ENCODE measurements around the gene SLC9A9.
"Not testable (repeated sequence)": the region's sequence is repeated elsewhere in the genome, so short reads cannot be mapped to it uniquely, and the experiment has no call there.

SLC9A9 gene

DNA sequence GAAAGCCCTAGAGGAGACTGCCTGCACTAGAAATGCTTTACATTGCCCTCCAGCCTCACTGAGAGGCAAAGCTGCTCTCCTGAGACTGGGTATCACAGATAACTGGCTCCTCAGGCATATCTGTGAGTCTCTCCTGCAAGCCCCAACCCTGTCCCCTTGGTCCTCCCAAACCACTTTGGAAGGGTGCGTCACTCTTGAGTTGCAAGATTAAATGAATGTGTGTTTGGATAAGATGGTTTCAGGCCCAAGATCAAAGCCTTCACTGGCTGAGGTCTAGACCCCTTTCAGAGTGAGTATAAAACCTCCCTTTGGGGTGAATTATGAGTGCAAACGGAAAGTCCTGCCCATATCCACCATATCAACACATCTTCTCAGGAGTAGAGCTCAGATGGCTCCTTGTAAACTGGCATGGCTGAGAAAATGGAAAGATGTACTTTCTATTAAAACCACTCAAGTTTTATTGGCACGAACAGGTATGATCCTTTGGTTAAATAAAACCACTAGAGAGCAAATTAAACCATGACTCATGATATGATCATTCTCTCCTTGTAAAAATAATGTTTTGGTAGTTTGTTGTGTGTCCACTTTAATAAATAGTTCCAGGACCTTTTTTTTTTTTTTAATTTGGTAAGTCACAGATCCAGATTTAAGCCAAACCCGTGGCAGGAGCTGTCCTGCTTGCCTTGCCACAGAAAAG lies 564.7 kb downstream of the SLC9A9 start:
- DNase-seq (ENCODE audit: low read depth) = no peak

DNA sequence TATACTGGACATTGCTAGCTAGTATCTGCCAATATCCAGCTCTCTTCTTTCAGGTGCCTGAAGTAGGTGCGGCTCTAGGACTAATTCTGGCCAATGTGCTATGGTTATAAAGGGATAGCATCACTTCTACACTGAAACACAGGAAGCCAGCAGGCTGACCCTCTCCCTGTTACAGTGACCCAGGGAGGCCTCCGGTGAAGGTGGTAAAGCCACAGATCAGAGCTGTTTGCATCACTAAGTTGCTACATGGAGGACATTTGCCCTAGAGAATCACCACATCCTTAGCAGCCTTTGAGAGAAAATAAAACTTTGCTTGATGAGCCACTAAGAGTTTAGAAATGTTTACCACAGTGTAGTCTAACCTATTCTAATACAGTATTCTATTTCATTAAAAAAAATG lies 567.3 kb downstream of the SLC9A9 start:
- no peak for DNase-seq (ENCODE audit: low read depth)

DNA sequence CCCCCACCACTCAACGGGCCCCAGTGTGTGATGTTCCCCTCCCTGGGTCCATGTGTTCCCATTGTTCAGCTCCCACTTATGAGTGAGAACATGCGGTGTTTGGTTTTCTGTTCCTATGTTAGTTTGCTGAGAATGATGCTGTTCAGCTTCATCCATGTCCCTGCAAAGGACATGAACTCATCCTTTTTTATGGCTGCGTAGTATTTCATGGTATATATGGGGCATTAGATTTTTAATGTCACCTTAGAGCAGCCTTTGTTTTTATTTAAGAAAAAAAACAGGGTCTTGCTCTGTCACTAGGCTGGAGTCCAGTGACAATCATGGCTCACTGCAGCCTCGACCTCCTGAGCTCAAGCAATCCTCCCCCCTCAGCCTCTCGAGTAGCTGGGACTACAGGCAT lies 568.7 kb downstream of the SLC9A9 start:
- DNase-seq (ENCODE audit: low read depth) = not testable (repeated sequence)

DNA sequence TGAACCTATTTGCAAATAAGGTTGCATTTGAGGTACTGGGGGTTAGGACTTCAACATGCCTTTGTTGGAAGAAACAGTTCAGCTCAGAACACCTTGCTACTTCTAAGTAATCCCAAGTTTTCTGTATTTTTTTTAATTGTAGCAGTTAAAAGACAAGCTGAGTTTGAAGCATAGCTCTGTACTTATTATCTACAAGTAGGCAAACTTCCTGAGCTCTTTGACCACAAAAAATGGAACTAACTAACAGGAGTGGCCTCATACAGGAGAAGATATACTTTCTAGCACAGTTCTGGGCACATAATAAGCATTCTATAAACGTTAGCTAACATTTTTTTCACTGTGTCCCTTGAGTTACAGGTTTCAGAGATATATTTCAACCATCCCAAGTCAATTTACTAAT lies 569.5 kb downstream of the SLC9A9 start:
- no peak for DNase-seq (ENCODE audit: low read depth)

DNA sequence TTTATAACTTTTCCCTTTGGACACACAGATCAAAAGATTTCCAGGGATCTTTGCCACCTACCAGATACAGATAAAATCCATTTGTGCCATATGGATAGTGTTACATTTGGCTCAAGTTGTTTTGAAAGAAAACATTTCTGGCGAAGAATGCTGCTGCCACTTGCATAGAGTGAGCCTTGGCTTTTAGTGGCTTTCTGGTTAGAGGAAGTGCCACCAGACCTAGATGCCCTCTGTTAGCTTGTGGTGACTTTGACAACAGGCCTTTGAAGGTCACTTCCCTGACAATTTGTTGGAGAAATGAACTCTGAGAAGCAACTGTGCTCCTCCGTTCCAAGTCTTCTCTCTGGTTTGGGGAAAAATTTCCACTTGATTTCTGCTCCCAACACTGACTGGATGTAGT lies 570.7 kb downstream of the SLC9A9 start:
- DNase-seq (ENCODE audit: low read depth) = no peak

DNA sequence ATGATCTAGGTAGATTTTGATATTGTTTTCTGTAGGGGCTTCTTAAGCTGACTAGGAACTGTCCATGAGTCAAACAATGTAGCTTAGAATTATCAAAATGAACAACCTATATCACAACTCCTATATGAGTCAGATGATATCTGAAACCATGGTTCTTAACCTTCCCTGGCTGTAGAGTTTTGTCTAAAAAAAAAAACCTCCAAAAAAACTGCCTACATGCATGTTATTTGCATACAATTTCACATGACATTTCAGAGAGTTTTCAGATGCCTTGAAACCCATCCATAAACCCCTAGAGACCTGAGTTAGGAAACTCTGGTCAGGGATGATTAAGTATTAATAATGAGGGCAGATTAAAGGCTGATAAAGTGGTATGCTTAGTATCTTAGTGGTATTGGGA lies 571.7 kb downstream of the SLC9A9 start:
- no peak for DNase-seq (ENCODE audit: low read depth)

DNA sequence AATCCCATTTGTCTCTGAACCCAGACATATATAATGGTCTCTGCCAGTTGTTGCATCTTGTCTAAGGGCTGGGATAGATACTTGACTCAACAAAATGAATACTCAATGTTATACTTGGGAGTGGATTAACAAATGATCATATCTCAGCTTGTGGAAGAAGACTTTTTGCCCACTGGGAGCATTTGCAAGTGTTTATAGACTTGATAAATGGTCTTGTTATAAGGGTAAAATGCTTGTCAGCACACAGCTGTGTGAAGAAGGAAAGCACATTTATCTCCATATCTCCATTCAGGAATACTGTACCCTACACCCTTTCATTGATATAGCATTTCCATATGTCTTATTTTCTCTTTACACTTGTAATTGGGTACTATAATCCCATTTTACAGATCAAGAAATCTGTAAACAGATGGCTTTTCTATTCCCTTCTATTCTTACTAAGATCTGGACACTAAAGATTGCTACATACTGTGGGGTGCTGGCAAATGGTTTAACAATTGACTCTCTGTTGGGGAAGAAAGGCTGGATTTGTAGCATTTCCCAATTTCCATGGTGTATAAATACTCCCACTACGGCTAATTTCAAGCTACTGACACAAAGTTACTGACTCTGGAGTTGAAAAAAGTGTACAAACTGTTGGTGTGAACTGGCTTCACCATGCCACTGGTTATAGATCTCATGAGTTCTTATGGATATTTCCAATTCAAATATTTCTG lies 574.1 kb downstream of the SLC9A9 start:
- no peak for DNase-seq (ENCODE audit: low read depth)

DNA sequence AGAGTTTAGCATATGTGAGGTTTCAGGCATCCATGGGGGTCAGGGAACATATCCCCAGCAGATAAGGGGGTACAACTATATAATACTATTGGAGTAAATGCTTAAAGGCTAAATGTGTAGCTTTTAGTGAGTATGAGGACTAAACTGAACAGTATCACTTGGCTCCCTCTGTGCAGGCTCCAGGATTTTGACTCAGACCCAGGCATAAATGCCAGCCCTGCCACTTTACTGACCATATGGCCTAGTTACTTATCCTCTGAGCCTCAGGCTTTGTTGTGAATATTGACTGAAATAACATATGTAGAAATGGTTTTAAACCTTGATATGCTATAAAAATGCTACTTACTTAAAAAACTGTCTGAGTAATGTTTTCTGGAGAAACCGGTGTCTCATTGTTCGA lies 577.1 kb downstream of the SLC9A9 start:
- no peak for DNase-seq (ENCODE audit: low read depth)

DNA sequence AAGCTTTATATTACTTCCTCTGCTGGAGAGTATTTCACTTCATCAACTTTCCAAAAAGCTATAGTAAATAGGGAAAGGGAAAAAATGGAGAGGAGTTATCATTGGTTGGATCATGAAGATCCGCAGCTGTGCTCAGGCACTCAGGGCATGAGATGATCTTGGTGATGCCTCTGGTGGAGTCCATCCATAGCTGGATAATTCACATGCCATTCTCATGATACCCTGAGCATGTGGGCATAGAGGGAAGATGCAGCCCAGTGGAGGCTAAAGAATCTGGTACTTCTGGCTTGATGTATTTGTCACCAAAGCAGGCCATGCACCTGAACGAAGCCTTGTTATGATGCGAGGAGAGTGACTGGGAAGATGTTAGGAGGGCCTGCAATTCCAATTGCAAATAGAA lies 578.5 kb downstream of the SLC9A9 start:
- DNase-seq (ENCODE audit: low read depth) = no peak

DNA sequence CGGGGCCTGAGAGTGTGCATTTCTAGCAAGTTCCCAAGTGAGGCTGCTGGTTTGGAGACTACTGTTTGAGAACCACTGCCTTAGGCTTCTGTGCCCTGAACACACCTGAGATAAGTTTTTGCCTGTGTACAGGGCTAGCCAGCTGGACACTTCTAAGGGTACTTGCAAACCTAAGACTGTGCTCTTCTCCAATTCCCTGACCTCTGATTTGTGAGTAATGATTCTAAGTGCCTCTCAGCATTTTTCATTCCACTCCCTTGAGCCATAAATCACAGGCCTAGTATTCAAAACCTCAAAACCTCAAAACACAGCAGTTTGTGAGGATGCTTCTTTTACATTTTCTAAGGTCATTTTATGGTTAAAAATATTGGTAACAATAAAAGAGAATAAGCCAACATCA lies 580.3 kb downstream of the SLC9A9 start:
- DNase-seq (ENCODE audit: low read depth) = no peak

DNA sequence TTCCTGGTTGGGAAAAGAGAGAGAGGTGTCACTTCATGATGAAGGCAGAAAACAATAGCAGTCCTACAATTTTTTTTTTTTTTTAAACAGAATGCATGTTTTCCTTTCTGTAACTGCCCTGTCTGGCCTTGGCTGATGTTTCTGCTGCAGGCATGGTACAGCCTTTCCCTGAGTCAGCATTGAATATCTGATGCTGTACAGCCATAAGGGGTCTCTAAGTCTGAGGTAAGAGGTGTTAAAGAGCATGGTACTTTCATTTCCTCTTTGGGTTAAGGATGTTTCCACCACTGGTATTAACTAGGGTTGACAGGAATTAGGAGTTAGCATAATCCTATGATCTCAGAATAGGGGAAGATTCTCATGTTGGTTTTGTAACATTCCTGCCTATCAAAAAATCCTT lies 581.3 kb downstream of the SLC9A9 start:
- no peak for DNase-seq (ENCODE audit: low read depth)

DNA sequence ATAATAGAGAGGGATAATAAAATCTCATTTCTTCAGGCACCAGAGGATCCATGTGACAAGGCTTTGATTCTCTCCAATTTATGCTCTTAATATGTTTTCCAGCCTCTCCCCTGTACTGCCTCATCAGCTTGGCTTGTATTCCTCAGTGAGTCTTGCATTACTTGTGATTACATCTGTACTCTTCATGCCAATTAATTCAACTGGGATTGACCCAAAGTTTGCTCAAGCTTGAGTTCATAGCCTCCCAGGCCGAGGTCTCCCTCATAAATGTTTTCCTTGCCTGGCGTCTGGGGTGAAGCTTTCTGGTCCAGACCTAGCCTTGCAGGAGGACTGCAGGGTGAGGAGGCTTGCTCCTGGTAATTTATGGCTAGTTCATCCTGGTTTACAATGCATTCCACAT lies 581.8 kb downstream of the SLC9A9 start:
- DNase-seq (ENCODE audit: low read depth) = no peak

DNA sequence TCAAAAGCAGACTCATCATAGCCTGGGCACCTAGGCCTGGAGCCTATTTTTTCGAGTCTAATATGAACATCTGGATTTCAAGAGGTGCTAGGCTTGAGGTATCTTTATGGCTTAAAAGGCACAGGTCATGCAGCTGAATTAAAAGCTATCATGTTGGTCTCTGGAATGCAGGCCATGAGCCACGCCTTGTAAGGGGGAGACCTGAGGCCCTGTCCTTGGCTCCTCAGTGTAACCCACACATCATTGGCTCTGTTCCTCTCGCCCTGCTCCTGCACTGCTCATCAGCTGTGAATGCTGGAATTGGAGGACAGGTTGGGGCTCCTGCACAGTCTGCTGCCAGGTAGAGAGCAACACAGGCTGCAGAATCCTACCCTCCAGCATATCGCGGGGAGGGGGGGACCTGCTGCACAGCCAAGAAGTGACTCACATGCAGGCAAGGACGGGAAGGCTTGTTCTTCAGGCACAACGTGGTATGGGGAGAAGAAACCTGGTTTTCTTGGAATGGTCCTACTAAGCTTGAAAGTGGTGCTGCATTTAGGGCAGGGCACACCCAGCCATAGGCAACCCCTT lies 582.7 kb downstream of the SLC9A9 start:
- DNase-seq (ENCODE audit: low read depth) = no peak

DNA sequence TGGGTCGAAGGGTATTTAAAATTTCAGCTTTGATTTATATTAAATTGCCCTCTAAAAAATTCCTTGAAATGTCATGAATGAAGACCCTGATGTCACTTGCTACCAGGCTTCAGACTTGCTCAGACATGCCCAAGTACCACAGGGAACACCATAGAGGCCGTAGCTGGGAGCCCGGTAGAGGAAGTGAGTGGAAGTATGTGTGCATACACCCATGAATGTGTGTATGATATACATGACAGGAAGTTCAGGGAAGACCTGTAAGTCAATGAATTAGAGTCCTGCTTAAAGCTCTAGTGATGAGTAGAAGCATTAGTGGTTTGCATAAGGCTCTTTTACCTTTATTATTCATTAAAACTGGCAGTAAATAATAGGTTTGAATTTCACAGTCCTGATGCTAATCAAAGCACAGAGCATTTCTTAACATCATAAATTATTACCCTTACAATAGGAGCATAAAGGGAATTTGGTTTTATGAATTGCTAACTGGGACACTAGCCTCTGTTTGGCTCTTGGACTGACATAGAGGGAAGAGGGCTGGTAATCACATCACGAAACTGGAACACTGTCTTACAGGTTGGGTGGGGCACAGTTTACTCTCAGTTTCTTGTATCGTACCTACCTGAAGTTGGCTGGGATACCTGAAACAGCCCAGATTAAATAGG lies 584.3 kb downstream of the SLC9A9 start:
- no peak for DNase-seq (ENCODE audit: low read depth)

DNA sequence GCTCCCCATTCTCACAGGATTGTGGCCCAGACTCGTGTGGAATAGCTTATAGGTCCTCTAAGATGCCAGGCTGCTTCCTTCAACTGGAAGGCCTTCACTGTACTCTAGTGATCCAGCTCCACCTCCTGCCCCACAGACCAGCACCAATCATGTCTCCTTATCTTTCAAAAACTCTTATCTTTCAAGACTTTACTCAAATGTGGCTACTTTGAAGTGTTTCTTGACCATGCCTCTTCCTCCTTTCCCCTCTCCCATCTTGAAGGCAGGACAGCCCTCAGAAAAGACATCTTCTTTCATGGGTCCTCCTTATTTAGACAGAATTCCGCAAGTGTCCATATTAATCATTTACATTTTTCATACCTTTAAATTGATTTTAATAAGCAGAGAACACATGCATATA lies 586.4 kb downstream of the SLC9A9 start:
- DNase-seq (ENCODE audit: low read depth) = no peak

DNA sequence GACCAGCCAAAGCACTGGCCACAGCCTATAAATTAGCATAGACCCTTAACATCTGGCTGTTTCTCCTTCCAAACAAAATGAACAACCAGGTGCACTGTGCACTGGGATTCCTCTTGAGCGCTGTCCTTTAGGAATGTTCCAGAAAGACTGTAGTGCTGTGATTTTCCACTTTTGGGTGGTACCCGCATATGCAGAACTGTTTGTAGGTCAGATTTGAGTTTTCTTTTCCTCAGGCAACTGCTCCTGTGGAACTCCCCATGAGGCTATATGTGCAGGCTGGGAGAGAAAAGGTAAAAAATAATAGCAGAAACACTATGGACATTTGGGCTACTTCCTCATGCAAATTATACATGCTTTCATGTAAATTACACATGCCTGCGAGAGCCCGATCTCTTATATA lies 589.6 kb downstream of the SLC9A9 start:
- DNase-seq (ENCODE audit: low read depth) = no peak

DNA sequence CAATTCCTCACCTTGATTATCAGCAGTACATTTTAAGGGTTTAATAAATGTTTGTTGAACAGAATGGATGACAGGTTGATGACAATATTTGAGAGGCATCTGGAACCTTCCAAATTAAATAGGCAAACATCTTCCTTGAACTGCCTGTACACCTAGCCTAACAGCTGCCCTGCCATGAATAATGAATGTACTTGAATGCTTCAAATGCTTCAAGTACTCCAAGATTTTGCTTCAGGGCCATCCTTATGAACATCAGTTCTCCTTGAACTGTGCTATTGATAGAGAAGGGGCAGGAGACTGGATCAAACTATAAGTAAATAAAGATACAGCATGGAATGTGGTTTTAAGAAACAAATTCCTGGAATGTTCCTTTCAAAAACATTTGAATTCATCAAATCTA lies 591.9 kb downstream of the SLC9A9 start:
- DNase-seq (ENCODE audit: low read depth) = no peak

DNA sequence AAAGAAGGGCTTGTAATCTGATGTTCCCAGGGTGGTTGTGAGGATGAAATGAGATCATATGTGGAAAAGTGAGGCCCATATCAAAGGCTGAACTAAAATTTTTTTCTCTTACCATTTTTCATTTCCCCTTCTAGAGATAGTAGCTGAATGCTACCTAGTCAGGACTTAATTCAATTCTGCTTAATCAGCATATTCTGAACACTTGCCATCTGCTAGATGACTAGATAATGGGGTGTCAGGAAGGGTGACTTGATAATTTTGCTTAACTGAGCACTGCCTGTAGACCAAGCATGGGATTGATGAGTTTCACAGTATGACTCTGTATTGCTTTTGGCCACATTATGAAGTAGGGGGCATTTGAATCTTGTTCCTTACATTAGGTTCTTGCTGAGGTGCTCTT lies 592.5 kb downstream of the SLC9A9 start:
- DNase-seq (ENCODE audit: low read depth) = no peak

DNA sequence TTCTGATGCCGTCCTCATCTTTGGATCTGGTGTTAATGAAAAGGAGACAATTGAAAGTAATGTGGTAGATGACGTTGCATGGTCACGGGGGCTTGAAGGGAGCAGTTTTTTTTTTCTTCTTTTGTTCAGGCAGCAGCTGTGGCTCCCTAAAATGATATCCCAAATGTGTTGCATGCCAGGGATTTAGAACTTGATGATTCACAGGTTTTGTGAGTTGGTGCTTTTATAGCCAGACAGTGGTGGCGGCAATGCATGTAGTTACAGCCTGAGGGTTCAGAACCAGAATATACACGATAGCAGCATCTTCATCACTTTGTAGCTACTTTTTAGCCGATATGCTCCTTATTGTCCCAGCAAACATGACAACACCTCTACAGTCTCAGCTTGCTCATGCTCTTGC lies 595.3 kb downstream of the SLC9A9 start:
- no peak for DNase-seq (ENCODE audit: low read depth)

DNA sequence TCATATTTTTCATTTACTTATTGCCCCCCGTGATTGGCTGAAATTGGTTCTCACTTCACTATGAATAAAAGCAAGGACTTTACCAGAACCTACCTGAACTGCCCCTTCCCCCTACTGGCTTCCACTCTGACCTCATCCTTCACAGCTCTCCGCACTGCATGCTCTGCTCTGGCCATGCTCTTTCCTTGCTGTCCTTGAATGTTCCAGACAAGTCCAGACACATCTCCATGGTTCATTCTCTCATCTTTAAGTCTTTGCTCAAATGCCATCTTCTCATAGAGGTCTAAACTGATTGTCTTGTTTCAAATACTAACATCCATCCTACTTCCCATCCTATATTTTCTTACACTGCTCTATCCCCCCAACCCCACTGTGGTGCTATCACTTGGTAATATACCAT lies 599.3 kb downstream of the SLC9A9 start:
- DNase-seq (ENCODE audit: low read depth) = no peak

DNA sequence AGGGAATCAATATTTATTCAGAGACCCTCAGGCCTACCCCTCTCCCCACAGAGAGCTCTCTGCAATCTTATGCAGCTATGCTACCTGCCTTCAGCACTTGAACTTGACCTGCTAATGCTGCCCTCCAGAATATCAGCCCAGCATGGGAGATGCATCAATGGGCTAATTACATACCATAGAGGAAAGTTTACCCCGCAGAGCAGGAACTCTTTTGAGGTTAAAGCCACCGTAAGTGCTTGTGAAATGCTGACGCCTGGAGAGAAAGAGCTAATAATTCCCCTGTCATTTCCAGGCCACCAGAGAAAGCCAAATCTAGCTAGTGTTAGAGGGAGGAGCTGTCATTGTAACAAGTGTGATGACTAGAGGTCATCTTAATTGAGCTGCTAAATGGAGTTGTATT lies 601.2 kb downstream of the SLC9A9 start:
- DNase-seq (ENCODE audit: low read depth) = no peak

DNA sequence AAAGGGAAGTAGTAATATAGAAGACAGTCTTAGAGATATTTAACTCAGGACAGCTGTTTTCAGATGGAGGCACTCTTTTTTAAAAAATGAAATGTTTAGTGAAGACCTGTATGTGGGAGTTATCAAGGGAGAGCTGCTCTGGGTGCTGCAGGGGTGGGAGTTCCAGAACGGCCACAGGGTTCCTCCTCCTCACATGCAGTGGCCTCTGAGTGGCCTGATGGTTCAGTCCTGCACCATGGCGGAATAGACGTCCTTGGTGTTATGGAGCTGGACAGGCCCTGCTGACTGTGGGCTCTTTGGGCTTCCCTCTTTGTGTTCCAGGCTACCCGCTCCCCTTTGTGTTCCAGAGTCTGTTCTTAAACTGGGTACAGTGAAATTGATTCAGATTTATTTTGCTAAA lies 602.6 kb downstream of the SLC9A9 start:
- no peak for DNase-seq (ENCODE audit: low read depth)

DNA sequence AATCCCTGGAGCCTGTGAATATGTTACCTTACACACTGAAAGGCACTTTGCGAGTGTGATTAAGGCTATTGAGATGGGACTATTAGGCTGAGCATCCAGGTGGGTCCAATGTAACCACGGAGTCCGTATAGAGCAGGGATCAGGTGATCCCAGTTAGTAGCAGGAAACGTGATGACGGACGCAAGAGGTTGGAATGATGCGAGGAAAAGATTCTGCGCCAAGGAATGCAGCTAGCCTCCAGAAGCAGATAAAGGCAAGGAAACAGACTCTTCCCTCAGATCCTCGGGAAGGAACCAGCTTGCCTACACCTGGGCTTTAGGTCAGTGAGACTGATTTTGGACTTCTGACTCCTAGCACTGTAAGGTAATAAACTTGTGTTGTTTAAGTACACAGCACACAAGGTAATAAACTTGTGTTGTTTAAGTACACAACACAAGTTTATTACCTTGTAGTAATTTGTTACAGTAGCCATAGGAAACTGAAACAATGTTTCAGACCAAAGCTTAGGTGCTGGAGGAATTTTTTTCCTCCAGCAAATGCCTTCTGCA lies 603.7 kb downstream of the SLC9A9 start:
- no peak for DNase-seq (ENCODE audit: low read depth)
